ENCODE data around the gene GJA1.

GRCh38 chr6:121403964-121404363, 31.5 kb upstream of the GJA1 start:
- TF ChIP-seq CTCF (conservative IDR thresholded peaks at IDR 0.05; ENCODE audit: low read length) (no peak), EZH2phosphoT487 (IDR thresholded peaks at IDR 0.05; ENCODE audit: borderline replicate concordance) (no peak)
